A549 (cell line): ENCODE data around the gene PACSIN1.

Source experiments
- CEBPB ChIP-seq, 2 experiments: fragments of >200 bp in 1 of 2; sonication (Bioruptor Twin) in 1 of 2; formaldehyde crosslinking in 1 of 2; IDR thresholded peaks; 2 replicates each; pipeline ENCODE4 v1.6.1; 2012 to 2016
- CHD2 ChIP-seq: fragments of 150-350 bp; IDR thresholded peaks from 2 replicates; pipeline ENCODE4 v1.6.1; 2014; ENCODE audit warnings: low read length; ENCODE audit not compliant: partially characterized antibody
- CTCF ChIP-seq: fragments of >200 bp; sonication (Bioruptor Twin); formaldehyde crosslinking; IDR thresholded peaks from 3 replicates; pipeline ENCODE4 v1.5.1; 2016
- FOSB ChIP-seq: fragments of 250-450 bp; sonication (Bioruptor Pico); IDR thresholded peaks from 2 replicates; pipeline ENCODE4 v1.5.0; 2020; ENCODE audit warnings: mild to moderate bottlenecking, moderate library complexity
- HDAC2 ChIP-seq: fragments of 200-600 bp; sonication (generic); IDR thresholded peaks from 2 replicates; pipeline ENCODE4 v1.6.1; 2016
- KDM5A ChIP-seq: fragments of 200-600 bp; sonication (generic); IDR thresholded peaks from 2 replicates; pipeline ENCODE4 v1.6.1; 2016; ENCODE audit warnings: antibody characterized with exemption, mild to moderate bottlenecking
- NR3C1 ChIP-seq: fragments of >200 bp; sonication (Bioruptor Twin); formaldehyde crosslinking; IDR thresholded peaks from 3 replicates; pipeline ENCODE4 v1.6.1; 2017
- POLR2A ChIP-seq: IDR thresholded peaks from 2 replicates; pipeline ENCODE4 v1.6.1; 2012; ENCODE audit warnings: mild to moderate bottlenecking, low read length
- RAD21 ChIP-seq, 2 experiments: fragments of >200 bp in 1 of 2; sonication (Bioruptor Twin) in 1 of 2; formaldehyde crosslinking in 1 of 2; IDR thresholded peaks in 1 of 2; conservative IDR thresholded peaks in 1 of 2; 2 replicates in 1 of 2; 3 replicates in 1 of 2; pipeline ENCODE4 v1.6.1; 2012 to 2018; ENCODE audit warnings: inconsistent platforms in 1 of 2
- SMC3 ChIP-seq: fragments of >200 bp; sonication (Bioruptor Twin); formaldehyde crosslinking; IDR thresholded peaks from 3 replicates; pipeline ENCODE4 v1.6.1; 2018; ENCODE audit warnings: inconsistent platforms
- SREBF2 ChIP-seq: fragments of 450-650 bp; IDR thresholded peaks from 2 replicates; pipeline ENCODE4 v1.6.1; 2014; ENCODE audit warnings: mild to moderate bottlenecking, moderate library complexity
- TF ChIP-seq, protein P1 (sequence below): IDR thresholded peaks from 2 replicates; pipeline ENCODE4 v1.6.1; 2012; ENCODE audit warnings: low read depth, borderline replicate concordance
- TF ChIP-seq, protein P2 (sequence below): IDR thresholded peaks from 2 replicates; pipeline ENCODE4 v1.6.1; 2012

GRCh38 chr6:34543421-34543820 lies 77.5 kb downstream of the PACSIN1 start:
- TF ChIP-seq NR3C1 (no peak), CHD2 (no peak), CTCF (no peak), FOSB (CRISPR knock-in tag) (no peak), POLR2A (no peak), RAD21 (conservative IDR thresholded peaks at IDR 0.05 in 1 of 2, IDR thresholded peaks at IDR 0.05 in 1 of 2) (no peak), SREBF2 (no peak), KDM5A (no peak), SMC3 (no peak), HDAC2 (no peak), CEBPB (IDR thresholded peaks at IDR 0.05) (no peak)
- TF ChIP-seq, protein P1, sequence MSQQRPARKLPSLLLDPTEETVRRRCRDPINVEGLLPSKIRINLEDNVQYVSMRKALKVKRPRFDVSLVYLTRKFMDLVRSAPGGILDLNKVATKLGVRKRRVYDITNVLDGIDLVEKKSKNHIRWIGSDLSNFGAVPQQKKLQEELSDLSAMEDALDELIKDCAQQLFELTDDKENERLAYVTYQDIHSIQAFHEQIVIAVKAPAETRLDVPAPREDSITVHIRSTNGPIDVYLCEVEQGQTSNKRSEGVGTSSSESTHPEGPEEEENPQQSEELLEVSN, result no peak
- TF ChIP-seq, protein P2, sequence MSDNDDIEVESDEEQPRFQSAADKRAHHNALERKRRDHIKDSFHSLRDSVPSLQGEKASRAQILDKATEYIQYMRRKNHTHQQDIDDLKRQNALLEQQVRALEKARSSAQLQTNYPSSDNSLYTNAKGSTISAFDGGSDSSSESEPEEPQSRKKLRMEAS, result 0 out of 2 replicates have a peak, but pooled peaks have one; percentile 20
